Endodermal cell (in vitro differentiated cells): Measurements from ENCODE around the gene ATG2A. TPM values are rescaled to one million over a fixed set of nuclear protein-coding genes. Genes with fewer than 3 reads are reported as not detected.

Source experiments
- DNase-seq: peaks from one replicate; pipeline ENCODE4 v3.0.0-alpha.2; 2017
- H3K27ac ChIP-seq: 2 replicates; pipeline ENCODE4 v1.5.1; 2013; ENCODE audit warnings: mild to moderate bottlenecking, low read depth, low read length, moderate library complexity
- H3K27me3 ChIP-seq: 2 replicates; pipeline ENCODE4 v1.6.1; 2013; ENCODE audit warnings: mild to moderate bottlenecking, low read length, moderate library complexity; ENCODE audit not compliant: insufficient read depth, control insufficient read depth, poor library complexity, severe bottlenecking
- H3K36me3 ChIP-seq: 2 replicates; pipeline ENCODE4 v1.7.0; 2013; ENCODE audit warnings: mild to moderate bottlenecking, low read length, moderate library complexity; ENCODE audit not compliant: control insufficient read depth, insufficient read depth
- H3K4me1 ChIP-seq: one replicate; pipeline ENCODE4 v1.7.0; 2013; ENCODE audit warnings: low read length; ENCODE audit not compliant: control insufficient read depth, insufficient read depth
- H3K4me3 ChIP-seq: 2 replicates; pipeline ENCODE4 v1.5.1; 2013; ENCODE audit warnings: mild to moderate bottlenecking, low read length, moderate library complexity
- H3K9ac ChIP-seq: 2 replicates; pipeline ENCODE4 v1.6.1; 2013; ENCODE audit warnings: mild to moderate bottlenecking, low read length, moderate library complexity; ENCODE audit not compliant: poor library complexity, severe bottlenecking; ENCODE audit errors: extremely low read depth
- H3K9me3 ChIP-seq: 2 replicates; pipeline ENCODE4 v1.6.1; 2013; ENCODE audit warnings: mild to moderate bottlenecking, low read length, moderate library complexity; ENCODE audit not compliant: control insufficient read depth
- H3K27ac Mint-ChIP-seq: 2 replicates; pipeline ENCODE4 v1.8.0; 2020; ENCODE audit warnings: mixed read lengths
- H3K27me3 Mint-ChIP-seq: 2 replicates; pipeline ENCODE4 v1.8.0; 2021; ENCODE audit warnings: mild to moderate bottlenecking, mixed read lengths; ENCODE audit not compliant: insufficient read depth
- H3K36me3 Mint-ChIP-seq: 2 replicates; pipeline ENCODE4 v1.8.0; 2020; ENCODE audit warnings: low read depth, mixed read lengths
- H3K4me1 Mint-ChIP-seq: 2 replicates; pipeline ENCODE4 v1.8.0; 2020; ENCODE audit warnings: mixed read lengths
- H3K4me3 Mint-ChIP-seq: 2 replicates; pipeline ENCODE4 v1.8.0; 2020; ENCODE audit warnings: mild to moderate bottlenecking, moderate library complexity, mixed read lengths
- H3K9me3 Mint-ChIP-seq: 2 replicates; pipeline ENCODE4 v1.8.0; 2020; ENCODE audit warnings: mild to moderate bottlenecking, mixed read lengths
- CTCF ChIP-seq: fragments of 200-600 bp; sonication (generic); conservative IDR thresholded peaks from 2 replicates; pipeline ENCODE4 v1.5.0; 2021; ENCODE audit warnings: antibody characterized with exemption, mild to moderate bottlenecking
- WGBS, 2 experiments: methylation state at CpG; one replicate each; pipeline versions ENCODE4 v1.1.5 to v1.1.7; 2013; ENCODE audit warnings: missing lambda C conversion rate in 2 of 2, mixed read lengths in 1 of 2; ENCODE audit not compliant: insufficient coverage in 1 of 2, insufficient read length in 1 of 2; 5-methylcytosine and 5-hydroxymethylcytosine counted together
- total RNA-seq, 2 donors: library from RNA; stranded (reverse); fragmentation: NEBNext Ultra II Directional in 1 of 2; extraction: Animal tissue kit (Norgen Biotek cat#: 25700) in 1 of 2; gene quantifications; 2 replicates in 1 of 2; 3 replicates in 1 of 2; pipeline ENCODE4 v1.2.1, GENCODE V29; 2021

Gene ATG2A
- total RNA-seq, 2 donors from 2014 or later: 17.0 to 23.0 TPM

DNA sequence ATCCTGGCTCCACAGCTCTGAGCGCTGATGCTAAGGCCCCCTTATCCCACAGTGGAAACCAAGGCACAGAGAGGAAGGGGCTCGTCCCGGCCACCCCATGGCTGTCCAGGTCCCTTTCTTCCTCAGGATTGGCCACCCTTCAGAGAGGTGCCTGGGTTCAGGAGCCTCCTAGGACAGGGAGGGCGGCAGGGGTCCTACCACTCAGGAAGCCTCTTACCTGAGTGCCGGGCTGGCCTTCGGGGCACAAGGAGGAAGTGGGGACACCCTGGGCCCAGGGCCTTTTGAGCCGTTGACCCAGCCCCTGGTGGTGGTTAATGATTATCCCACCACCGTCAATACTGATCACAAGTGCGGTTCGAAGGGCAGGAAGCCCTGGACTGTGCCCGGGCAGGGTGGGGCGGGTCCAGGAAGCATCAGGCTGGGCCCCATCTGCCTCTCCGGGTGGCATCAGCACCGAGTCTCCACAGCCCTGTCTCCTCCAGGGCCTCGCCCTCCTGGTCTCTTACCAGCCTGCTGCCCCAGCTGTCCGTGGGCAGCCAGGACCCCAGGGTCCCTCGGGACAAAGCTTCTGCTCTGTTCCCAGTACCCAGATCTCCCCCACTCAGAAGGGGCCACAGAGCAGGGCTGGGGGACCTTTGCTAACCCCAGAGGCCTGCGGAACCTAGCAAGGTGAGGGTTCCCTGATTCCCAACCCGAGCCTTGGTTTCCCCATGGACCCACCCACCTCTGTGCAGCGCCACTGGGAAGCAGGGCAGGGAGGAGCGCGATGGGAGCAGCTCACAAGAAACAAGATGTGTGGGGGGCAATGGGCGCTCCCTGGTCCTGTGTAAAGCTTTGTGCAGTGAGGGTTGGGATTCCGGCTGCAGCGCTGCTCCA is 23.6 kb downstream of the ATG2A start:
- 86 to 91% methylated on average over 10 to 25 of the region's 25 CpGs for WGBS, 2 experiments
- Histone ChIP-seq H3K9ac (no peak overlapping the region), H3K36me3 (no peaks in the 10 kb centered on the region), H3K27me3 (no peaks in the 10 kb centered on the region), H3K9me3 (no peaks in the 10 kb centered on the region), H3K4me3 (no peak overlapping the region), H3K27ac (no peak overlapping the region), H3K4me1 (peaks cover 13% of the 10 kb centered on the region)
- H3K36me3 Mint-ChIP-seq: peaks cover 6% of the 10 kb centered on the region
- H3K4me1 Mint-ChIP-seq: peaks cover 15% of the 10 kb centered on the region
- H3K27me3 Mint-ChIP-seq: no peaks in the 10 kb centered on the region
- H3K9me3 Mint-ChIP-seq: no peaks in the 10 kb centered on the region
- no peak overlapping the region for H3K27ac Mint-ChIP-seq
- no peak overlapping the region for H3K4me3 Mint-ChIP-seq
- peak; percentile 41 for TF ChIP-seq CTCF
- DNase-seq: no peak

DNA sequence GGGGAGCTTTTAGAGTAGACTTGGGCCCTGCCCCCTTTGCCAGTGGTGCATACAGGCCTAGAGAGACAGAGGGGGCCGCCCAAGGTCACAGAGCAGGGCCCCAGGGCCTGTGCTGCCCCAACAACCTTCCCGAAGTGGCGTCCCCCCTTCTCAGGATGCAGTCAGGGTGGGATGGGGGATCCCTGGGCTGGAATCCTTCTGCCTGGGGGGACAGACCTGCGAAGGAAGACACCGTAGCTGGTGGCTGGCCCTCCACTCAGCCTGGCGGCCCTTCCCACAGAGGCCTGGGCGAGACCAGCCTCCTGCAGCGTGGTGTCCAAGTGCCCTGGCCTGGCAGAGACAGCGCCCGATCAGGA is 24.2 kb downstream of the ATG2A start:
- peaks cover 19% of the 10 kb centered on the region for H3K4me1 Mint-ChIP-seq
- DNase-seq: no peak
- no peak overlapping the region for H3K27ac Mint-ChIP-seq
- H3K27me3 Mint-ChIP-seq: no peaks in the 10 kb centered on the region
- no peaks in the 10 kb centered on the region for H3K36me3 ChIP-seq
- peaks cover 4% of the 10 kb centered on the region for H3K36me3 Mint-ChIP-seq
- H3K9me3 Mint-ChIP-seq: no peaks in the 10 kb centered on the region
- no peak overlapping the region for H3K4me3 Mint-ChIP-seq
- no peaks in the 10 kb centered on the region for H3K27me3 ChIP-seq
- H3K4me1 ChIP-seq: peaks cover 18% of the 10 kb centered on the region
- WGBS, 2 experiments: 91 to 96% methylated on average over 8 to 10 of the region's 10 CpGs
- H3K27ac ChIP-seq: no peak overlapping the region
- no peaks in the 10 kb centered on the region for H3K9me3 ChIP-seq
- H3K4me3 ChIP-seq: no peak overlapping the region
- no peak overlapping the region for H3K9ac ChIP-seq
- no peak for TF ChIP-seq CTCF

DNA sequence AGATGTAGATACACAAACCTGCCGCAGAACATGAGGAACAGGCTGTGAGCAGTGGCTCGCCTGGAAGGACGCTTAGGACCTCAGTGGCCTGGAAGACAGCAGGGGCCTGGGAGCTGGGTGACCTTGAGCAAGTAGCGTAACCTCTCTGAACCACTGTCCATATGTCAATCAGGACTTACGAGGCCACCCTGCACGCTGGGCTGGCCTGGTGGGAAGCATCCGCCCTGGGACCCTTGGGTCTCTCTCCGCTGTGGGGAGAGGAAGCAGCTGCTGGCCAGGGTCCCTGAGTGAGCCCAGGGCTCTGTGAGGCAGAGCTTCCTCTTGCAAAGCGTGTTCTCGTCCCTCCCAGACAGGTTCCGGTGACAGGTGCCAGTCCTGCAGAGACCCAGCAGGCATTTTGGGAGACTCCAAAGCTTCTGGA is 24.6 kb downstream of the ATG2A start:
- Mint-ChIP-seq H3K4me3 (no peak overlapping the region), H3K27me3 (no peaks in the 10 kb centered on the region), H3K9me3 (no peaks in the 10 kb centered on the region), H3K36me3 (peaks cover 3% of the 10 kb centered on the region), H3K4me1 (peaks cover 22% of the 10 kb centered on the region), H3K27ac (no peak overlapping the region)
- TF ChIP-seq CTCF: no peak
- Histone ChIP-seq H3K9me3 (no peaks in the 10 kb centered on the region), H3K36me3 (no peaks in the 10 kb centered on the region), H3K4me1 (peaks cover 18% of the 10 kb centered on the region), H3K27ac (no peak overlapping the region), H3K27me3 (no peaks in the 10 kb centered on the region), H3K4me3 (no peak overlapping the region), H3K9ac (no peak overlapping the region)
- WGBS, 2 experiments: 90 to 92% methylated on average over 10 to 11 of the region's 11 CpGs
- no peak for DNase-seq
